Loucy (cell line): Measurements from ENCODE around the gene CIBAR2.

Experiments
- EZH2phosphoT487 ChIP-seq: fragments of 200-600 bp; IDR thresholded peaks from 2 replicates; pipeline ENCODE4 v1.6.1; 2018; ENCODE audit warnings: antibody characterized with exemption, mild to moderate bottlenecking, moderate library complexity, borderline replicate concordance
- TF ChIP-seq, protein P1 (sequence below): fragments of 200-600 bp; sonication (generic); conservative IDR thresholded peaks from 2 replicates; pipeline ENCODE4 v1.5.1; 2014; ENCODE audit warnings: mild to moderate bottlenecking, antibody characterized with exemption, low read length

DNA sequence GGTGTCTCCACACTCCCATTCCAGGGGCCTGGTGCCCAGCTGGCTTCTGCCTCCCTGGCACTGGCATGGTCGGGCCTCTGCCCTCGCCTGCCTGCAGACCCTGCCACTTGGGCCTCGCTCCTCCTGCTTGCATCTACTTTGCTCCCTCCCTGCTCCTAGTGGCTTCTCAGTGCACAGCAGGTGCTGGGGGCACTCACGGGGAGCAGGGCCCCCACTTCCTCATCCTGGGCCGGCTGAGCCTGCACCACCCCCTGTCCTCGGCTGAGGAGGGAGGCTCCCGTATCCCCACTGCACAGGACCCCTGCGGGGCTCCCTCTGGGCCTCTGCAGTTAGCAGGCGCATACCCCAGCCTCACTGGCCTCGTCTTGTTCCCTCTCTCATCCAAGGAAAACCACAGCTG, 35.2 kb downstream of the CIBAR2 start:
- TF ChIP-seq, protein P1, sequence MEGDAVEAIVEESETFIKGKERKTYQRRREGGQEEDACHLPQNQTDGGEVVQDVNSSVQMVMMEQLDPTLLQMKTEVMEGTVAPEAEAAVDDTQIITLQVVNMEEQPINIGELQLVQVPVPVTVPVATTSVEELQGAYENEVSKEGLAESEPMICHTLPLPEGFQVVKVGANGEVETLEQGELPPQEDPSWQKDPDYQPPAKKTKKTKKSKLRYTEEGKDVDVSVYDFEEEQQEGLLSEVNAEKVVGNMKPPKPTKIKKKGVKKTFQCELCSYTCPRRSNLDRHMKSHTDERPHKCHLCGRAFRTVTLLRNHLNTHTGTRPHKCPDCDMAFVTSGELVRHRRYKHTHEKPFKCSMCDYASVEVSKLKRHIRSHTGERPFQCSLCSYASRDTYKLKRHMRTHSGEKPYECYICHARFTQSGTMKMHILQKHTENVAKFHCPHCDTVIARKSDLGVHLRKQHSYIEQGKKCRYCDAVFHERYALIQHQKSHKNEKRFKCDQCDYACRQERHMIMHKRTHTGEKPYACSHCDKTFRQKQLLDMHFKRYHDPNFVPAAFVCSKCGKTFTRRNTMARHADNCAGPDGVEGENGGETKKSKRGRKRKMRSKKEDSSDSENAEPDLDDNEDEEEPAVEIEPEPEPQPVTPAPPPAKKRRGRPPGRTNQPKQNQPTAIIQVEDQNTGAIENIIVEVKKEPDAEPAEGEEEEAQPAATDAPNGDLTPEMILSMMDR, result no peak
- TF ChIP-seq EZH2phosphoT487, result no peak
